ENCODE measurements around the gene TMEM52.

TMEM52 gene

DNA sequence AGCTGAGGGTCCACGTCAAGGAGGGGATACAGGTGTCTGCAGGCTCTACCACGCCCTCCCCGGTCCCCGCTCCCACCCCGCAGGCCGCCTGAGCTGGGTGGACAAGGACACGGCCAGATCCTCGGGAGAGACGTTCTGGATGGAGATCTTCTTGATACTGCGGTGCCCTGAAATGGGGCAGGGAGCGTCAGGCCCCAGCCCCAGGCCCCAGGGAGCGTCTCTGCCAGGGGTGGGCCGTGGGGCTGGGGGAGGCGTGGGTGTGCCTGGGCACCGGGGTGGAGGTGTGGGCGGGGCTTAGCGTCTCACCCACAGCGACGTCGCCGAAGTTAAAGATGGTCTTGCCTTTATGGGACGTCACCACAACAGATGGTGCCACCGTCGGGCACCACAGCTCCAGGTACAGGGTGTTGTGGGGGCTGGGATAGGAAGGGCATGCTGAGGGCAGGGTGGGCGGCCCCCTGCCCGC lies 7.3 kb upstream of the TMEM52 start:
- DNase-seq: no peak

DNA sequence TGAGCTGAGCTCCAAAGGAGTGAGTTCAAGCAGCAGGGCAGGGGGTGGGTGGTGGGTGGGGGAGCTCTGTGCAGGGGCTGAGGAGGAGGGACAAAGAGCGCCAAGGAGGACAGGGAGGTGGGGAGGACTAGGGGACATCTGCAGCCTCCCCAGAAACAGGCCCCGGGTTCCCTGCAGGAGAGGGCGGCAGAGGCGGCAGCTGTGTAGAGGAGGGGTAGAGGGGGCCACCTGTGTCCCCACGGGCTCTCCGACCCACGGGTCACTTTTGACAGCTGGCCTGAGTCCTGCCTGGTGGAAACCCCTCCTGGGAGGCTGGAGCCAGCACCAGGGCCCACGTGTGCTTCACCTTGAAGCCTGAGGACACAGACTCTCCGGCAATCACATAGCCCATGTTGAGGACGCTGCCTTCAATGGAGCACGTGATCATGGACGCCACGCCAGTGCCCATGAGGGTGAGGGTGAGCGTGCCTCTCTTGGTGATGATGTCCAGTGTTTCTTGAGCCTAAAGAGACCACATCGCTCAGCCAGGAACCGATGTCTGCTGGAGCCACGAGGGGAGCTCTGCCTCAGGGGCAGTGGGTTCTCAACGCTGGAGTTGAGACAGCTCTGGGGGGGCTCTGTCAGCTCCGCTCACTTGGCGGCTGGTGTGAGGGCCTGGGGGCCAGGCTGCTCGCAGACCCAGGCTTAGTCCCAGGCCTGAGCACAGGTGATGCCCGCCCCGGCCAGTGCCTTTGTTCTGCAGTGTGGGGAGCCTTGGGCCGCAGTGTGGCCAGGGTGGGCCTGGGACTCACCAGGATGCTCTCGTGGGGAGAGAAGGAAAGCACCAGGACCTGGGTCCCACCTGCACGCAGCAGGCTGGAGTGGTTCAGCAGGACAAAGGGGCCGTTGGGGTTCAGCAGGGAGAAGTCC lies 6.6 kb upstream of the TMEM52 start:
- DNase-seq: no peak

DNA sequence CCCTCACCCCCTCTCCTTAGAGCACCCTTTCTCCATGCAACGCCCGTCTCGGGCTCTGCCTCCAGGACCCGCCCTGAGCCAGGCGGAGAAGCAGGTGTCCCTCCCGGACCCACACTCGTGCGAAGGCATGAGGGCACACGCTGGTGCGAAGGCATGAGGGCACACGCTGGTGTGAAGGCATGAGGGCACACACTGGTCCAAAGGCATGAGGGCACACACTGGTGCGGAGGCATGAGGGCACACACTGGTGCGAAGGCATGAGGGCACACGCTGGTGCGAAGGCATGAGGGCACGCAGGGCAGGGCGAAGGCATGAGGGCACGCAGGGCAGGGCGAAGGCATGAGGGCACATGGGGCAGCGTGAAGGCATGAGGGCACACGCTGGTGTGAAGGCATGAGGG lies 5.8 kb upstream of the TMEM52 start:
- DNase-seq: no peak

DNA sequence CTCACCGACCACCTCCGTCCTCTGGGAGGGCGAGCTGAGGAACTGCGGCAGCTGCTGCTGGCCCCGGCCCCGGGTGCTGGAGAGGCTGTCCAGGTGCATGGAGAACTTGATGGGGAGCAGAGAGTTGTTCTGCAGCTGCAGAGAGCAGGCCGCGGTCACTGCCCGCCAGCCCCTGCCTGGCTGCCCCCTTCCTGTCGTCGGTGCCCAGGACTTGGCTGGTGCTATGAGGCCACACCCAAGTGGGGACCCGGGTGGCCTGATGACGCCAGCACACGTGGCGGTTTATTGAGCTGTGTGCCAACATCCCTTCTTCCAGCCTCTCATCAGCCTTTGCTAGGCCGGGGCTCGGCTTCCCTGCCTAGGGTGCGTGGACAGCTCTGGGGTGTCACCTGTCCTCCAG lies 5.3 kb upstream of the TMEM52 start:
- peak; percentile 35 for DNase-seq

DNA sequence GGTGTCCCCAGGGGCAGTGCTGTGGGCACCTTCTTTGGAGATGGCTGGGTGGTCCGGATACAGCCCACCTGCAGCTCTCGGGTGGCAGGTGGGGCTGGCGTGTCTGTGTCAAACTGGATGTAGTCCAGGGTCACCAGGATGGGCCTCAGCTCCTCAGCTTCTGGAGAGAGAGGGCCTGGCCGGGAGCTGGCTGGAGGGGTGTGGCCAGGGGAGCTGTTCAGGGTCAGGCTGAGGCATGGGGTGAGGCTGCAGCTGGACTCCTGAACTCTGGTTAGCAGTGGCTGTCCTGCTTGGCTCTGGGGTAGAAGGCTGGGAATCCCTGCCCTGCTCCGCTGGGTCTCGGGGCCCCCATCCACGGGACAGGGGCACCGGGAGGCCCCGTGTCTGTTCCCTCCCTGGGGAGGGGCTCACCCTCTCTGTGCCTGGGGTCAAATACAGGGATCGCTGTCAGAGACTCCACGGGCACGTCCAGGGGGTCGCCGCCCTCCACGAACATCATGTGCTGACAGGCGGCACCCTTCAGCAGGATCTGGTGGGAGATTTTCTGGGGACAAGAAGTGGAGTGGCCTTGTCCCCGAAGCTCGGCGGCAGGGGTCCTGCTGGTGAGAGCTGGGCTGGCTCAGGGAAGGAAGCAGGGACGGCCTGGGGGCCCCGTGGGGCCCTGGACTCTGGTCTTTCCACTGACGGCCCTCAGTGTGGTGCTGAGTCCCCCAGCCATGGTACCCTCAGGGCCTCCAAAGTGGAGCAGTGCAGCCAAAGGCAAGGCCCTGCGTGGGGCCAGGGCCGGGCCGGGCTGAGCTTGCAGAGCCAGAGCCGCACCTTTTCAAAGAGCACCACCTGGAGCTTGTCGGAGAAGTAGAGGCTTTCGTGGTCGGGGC lies 4.1 kb upstream of the TMEM52 start:
- DNase-seq: no peak

DNA sequence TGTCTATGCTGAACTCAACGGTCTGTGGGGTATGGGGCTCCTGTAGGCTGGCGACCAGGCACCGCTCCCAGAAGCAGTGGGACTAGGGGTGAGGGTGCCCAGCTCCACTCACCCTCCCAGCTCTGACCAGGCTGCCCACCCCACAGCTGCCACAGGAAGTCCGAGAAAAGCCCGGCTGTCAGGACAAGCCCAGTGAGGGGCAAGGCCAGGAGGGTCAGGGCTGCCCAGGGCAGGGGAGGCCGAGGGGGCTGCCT lies 3.5 kb upstream of the TMEM52 start:
- DNase-seq: no peak

DNA sequence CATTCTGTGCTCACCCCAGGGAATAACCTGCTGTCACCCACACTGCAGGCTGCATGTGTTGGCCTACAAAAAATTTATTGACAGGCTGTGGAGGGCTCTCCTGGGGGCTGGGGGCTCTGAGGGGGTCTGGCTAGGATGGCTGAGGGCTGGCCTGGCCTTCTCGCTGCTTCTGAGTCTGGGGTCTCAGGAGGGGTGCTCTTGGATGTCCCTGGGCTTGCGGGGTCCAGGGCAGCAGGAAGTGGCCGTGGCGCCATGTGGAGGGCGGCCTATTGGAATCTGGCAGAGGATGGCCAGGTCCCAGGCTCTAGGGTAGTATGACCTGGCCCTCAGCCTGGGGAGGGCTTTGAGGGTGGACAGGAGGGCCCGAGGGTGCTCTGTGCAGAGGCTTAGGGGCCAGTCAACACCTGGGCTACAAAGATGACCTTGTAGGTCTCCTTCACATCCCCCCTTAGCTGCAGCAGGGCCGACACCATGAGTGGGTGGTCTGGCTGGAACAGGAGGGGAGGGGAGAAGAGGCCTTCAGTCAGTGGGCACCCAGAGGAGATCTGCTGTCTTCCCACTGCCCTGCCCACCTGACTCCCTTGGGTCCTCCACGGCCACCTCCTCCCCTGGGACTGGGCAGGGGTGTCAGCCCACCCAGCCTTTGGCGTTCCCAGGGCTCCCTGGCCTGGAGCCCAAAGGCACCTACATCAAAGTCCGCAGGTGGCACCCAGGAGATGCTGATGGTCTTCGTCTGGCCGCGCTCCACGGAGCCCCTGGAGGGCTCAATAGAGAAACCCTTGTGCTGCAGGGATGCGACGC lies 3.0 kb upstream of the TMEM52 start:
- DNase-seq: no peak

DNA sequence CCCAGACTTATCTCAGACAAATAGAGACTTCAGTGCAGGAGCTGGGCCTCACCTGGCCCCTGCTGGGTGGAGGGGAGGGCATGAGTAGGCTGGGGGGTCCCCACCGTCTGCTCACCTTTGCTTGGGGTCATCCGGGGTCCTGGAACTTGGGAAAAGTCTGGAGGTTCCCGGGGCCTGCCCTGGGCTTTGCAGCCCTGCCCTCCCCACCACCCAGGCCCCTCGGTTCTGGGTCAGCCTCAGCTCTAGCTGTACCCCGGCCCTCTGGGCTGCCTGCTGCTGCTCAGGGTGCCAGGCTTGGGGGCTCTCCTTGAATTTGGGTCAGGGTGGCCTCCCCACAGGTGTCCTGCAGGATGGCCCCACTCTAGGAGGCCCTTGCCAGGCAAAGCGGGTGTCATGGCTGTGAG lies 2.4 kb upstream of the TMEM52 start:
- no peak for DNase-seq

DNA sequence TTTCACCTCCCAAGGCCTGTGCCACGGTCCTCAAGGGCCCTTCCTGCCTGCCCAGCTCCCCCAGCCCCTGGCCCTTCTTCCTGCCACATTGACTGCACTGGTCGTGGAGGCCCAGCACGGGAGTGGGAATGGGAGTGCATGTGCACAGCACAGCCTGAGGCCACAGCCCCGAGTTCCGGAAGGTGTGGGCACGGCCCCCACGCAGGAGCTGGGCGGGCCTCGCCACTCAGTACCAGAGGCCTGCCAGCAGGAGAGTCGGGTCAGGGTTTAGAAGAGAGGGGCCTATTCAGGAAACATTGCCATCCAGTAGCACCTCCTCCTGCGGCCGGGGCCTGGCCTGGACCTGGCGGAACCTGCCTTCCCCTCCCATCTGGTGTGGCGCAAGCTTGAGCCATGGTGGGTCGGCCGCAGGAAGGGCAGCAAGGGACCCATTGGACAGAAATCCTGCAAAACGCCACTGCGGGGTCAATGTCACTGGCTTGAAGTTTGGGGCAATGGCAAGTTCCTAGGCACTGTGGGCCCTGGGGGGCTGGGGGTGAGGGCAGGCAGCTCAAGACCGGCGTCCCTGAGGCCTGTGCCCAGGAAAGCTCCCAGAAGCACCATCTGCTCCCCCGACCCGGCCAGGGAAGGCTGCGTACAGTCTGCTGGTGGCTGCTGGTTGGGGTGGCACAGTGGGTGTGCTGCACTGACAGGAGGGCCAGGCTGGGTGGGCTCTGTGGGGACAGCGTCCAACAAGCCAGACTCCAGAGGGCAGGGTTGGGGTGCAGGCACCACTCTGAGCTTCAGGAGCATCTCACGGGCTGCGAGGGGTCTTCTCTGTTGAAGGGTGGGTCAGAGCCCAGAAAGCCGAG lies 1.8 kb upstream of the TMEM52 start:
- DNase-seq: no peak

DNA sequence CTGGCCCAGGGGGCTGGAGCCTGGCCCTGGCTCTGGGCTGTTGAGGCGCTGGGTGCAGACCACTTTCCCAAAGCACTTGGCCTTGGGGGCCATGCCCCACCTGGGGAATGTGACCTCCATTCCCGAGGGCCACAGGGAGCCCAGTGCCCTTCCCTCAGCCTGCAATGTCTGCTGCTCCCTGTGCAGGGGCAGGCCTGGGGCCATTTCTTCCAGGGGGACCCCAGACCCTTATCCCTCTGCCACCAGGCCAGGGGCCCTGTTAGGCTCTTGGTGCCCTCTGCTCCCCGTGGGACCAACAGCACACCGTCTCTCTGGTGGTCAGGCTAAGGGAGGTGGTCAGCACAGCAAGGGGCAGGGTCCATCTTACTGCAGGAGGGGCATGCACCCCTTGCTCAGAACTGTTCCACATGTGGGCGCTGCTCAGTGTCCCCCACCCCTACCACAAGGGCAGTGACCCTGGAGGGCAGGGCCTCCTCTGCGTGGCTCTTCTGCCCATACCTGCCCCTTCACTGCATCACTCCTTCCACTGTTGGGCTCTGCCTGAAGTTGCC lies 1.1 kb upstream of the TMEM52 start:
- no peak for DNase-seq

DNA sequence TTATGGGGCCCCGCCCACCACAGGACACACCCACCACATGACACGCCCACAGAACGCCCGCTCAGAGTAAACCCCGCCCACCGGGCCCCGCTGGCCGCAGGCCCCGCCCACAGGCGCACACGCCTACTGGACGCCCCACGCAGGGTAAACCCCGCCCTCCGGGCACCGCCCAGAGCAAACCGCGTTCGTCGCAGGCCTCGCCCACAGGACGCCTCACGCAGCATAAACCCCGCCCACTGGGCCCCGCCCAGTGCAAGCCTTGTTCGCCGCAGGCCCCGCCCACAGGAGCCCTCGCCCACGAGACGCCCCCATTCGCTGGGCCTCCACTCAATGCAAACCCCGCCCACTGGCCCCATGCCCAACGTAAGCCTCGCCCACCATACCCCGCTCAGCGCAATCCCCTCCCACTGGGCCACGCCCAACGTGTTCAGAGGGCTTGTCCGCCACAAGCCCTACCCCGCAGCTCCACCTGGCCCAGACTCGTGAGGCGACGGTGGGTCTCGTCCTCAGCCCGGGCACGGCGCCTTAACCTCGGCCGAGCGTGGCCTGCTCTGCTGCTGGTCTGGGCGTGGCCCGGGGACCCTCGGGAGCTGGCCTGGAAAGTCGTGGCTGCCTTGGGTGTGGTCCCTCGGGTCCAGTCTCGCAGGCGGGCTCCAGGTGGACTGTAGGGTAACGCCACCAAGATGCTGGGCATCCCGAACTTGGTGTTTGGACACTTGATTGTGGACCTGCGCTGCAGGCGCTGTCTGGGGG lies 401 bp upstream of the TMEM52 start:
- peak; percentile 97 for DNase-seq

DNA sequence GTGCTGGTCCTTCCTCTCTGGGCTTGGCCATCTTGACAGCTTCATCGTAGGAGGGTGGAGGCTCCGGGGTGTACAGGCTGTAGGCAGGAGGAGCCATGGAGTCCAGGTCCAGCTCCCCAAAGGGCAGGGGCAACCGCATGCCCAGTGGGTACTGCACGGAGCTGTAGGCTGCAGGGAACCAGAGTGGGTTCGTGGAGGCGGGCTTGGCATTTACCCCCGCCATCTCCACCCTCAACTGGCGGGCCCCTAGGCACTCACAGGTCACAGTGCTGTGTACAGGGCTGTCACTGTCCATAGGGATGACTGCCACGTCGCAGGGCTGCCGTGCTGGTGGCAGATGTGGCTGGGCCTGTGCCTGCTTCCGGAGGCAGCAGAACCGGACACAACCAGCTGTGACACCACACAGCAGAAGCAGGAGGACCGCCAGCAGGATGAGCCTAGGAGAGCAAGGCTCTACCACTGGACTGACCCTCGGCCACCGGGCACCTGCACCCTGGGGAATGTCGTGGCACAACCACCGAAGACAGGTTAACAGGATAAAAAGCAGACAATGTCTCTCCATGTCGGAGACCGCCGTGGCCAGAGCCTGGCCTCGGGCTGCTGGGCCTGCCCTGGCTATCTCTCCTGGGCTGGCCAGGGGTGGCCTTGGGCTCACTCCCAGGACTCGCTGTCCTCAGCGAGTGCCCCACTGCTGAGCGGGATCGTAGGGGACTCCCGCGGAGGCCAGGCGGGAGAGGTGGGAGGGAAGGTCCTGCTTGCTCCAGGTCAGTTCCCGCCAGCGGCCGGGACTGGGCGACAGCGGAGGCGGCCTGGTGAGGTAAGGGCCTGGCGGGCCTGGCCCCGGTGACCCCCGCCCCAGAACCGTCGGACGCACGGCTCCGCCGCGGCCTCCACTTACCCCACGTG lies 831 bp downstream of the TMEM52 start:
- DNase-seq: no peak

DNA sequence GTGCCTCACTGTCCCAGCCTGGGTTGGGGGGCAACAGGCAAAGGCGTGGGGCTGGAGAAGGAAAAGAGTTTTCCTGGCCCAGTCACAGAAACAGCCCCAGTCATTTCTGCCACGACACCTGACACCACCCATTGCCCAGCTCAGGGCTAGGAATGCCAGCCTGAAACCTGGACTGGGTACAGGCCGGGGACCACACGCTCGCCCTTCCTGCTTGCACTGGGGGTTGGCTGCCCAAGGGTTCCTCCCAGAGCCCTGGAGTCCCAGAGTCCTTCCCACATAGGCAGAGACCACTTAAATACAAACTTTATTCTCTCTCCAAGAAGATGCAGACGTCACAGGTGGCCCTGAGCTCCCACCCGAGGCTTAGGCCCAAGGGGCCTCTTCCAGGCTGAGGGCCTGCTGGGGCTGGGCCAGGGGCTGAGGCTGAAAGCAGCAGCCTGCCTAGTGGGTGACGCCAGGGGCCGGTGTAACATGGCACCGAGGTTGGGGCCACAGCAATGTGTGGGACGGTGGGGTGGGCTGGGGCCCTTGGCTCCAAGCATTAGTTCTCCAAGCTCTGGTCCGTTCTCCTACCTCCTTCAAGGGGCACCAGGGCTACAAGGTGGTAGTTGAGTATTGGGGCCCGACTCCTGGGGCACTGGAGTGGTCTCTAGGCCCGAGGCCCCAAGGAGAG lies 1.6 kb downstream of the TMEM52 start:
- no peak for DNase-seq

DNA sequence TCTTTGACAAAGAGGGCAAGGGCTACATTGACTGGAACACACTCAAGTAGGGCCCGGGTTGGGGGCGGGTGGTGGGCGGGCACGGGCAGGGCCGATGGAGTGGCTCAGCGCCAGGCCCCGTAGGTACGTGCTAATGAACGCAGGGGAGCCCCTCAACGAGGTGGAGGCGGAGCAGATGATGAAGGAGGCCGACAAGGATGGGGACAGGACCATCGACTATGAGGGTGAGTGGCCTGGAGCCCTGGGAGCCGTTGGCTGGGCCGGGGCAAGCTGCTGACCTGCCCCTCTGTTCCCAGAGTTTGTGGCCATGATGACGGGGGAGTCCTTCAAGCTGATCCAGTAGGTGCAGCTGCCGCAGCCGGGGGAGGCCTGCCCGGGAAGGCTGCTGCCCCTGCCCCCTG lies 2.2 kb downstream of the TMEM52 start:
- DNase-seq: peak; percentile 31

DNA sequence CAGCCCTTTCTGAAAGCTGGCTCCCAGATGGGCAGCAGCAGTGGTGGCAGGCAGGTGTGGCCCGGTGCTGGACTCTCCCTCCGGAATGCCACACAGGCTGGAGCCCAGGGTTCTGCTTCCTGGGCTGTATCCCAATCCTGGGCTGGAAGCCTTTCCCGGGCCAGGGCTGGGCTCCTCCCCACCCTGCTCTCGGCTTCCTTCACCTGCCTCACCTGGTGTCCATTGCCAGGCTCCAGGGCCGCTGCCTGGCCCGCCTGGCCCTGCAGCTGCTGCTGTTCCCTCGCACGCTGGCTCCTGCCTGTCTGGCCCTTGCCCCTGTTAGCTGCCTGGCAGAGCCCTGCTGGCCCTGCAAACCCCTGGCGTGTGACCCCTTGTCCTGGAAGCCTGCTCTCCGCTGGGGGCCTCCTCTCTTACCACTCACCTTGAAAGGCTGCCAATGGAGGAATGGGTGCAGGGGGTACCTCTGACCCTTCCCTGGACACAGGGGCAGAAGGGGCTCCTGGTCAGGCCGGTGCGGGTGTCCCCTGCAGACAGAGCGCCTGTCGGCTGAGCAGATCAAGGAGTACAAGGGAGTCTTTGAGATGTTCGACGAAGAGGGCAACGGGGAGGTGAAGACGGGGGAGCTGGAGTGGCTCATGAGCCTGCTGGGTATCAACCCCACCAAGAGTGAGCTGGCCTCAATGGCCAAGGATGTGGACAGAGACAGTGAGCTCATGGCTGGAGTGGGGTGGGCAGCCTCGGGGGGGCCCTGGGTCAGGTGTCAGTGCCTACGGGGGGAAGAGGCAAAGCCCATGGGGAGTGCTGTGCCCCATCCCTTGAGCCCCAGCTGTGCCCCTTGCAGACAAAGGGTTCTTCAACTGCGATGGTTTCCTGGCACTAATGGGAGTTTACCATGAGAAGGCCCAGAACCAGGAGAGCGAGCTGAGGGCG lies 2.9 kb downstream of the TMEM52 start:
- no peak for DNase-seq

DNA sequence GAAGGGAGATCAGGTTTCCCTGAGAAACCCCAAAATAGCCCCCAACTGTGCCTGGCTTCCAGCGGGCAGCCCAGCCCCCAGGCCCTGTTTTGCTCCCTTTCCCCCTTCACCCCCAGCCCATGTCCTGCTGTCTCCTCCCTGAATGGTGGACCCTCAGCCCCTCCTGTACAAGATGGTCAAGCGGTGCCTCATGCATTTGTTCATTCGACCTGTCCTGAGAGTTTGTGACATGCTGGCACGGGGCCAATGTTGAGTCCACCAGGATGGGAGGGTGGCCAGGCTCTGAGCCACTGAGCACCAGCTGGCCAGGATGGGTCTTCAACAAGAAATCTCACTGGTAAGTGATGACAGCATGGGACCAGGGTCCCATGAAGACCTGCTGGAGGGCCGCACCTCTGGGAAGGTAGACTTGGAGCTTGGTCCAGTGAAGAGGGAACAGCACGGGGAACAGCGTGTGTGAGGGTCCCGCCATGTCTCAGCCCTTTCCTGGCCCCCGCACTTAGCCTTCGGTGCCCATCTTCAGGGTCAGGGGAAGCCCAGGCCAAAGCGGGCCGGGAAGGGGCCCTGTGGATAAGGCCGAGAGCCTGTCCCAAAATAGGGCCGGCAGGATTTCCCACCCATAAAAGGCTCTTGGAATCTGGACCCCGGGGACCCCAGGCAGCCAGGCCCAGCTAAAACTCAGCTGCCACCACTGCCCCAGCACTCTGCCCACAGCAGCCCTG lies 3.9 kb downstream of the TMEM52 start, which contains the start of gene CALML6:
Gene CALML6 (plus strand): TSS at position 290 of the 722 bp plus-strand sequence. CDS start 21 bp downstream, at position 311.
- DNase-seq: no peak

All from DMS79 treated with DMSO at 0.1 percent for 48 hours (cell line).